Skeletal muscle satellite cell (primary cell): ENCODE results near the gene EXOC2.

Experiments
- H3K27me3 ChIP-seq: 2 replicates; pipeline ENCODE4 v1.7.0; 2013; ENCODE audit warnings: low read length; ENCODE audit not compliant: control insufficient read depth, insufficient read depth
- H3K36me3 ChIP-seq: 2 replicates; pipeline ENCODE4 v1.7.0; 2013; ENCODE audit warnings: mild to moderate bottlenecking, control low read depth, low read length; ENCODE audit not compliant: insufficient read depth
- H3K4me1 ChIP-seq: 2 replicates; pipeline ENCODE4 v1.7.0; 2013; ENCODE audit warnings: low read length; ENCODE audit not compliant: control insufficient read depth, insufficient read depth
- H3K4me2 ChIP-seq: 2 replicates; pipeline ENCODE4 v1.7.0; 2013; ENCODE audit warnings: mild to moderate bottlenecking, low read length
- H3K4me3 ChIP-seq: 2 replicates; pipeline ENCODE4 v1.7.0; 2013; ENCODE audit warnings: low read length
- H3K9ac ChIP-seq: 2 replicates; pipeline ENCODE4 v1.7.0; 2013; ENCODE audit warnings: mild to moderate bottlenecking, low read depth, low read length, moderate library complexity
- H3K9me3 ChIP-seq: replicated peaks from 2 replicates; pipeline ENCODE4 v1.7.0; 2013; ENCODE audit warnings: mild to moderate bottlenecking, control low read depth, low read length

Gene EXOC2

DNA sequence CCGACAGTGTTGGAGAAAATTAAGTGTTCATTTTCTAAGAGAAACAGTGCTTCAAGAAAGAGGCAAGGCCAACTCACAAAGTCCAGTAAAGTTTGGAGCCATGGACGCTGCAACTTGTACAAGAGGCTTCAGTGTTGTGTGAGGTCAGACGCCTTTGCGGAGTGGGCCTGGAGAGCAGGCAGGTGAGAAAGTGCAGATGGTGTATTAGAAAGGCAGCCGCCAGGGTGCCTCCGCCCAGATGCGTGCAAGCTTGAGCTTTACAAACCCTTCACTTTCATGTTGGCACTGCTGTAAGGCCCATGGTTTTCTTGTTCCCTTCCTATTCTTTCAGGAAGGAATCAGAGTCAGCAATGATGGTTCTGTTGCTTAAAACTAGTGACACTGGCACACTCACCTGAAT is 25.4 kb upstream of the EXOC2 start:
- Histone ChIP-seq H3K9me3 (no peaks in the 10 kb centered on the region), H3K9ac (no peak overlapping the region), H3K36me3 (no peaks in the 10 kb centered on the region), H3K4me1 (no peaks in the 10 kb centered on the region), H3K4me3 (no peak overlapping the region), H3K27me3 (peaks cover 11% of the 10 kb centered on the region), H3K4me2 (no peak overlapping the region)

DNA sequence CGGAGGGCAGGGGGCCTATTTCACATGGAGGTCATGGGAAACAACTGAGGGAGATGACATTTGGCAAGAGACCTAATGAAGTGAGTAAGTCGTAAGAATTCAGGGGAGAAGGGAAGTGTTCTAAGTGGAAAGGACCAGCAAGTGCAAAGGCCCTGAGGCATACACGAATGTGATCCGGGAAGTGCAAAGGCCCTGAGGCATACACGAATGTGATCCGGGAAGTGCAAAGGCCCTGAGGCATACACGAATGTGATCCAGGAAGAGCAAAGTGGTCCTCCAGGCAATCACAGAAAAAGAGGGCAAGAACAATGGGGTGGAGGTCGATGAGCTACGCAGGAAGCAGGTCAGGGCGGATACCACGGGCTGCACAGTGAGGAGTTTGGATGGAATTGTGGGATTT is 24.2 kb upstream of the EXOC2 start:
- Histone ChIP-seq H3K4me2 (no peak overlapping the region), H3K4me1 (no peaks in the 10 kb centered on the region), H3K9me3 (no peaks in the 10 kb centered on the region), H3K4me3 (no peak overlapping the region), H3K27me3 (peaks cover 11% of the 10 kb centered on the region), H3K36me3 (no peaks in the 10 kb centered on the region), H3K9ac (no peak overlapping the region)

DNA sequence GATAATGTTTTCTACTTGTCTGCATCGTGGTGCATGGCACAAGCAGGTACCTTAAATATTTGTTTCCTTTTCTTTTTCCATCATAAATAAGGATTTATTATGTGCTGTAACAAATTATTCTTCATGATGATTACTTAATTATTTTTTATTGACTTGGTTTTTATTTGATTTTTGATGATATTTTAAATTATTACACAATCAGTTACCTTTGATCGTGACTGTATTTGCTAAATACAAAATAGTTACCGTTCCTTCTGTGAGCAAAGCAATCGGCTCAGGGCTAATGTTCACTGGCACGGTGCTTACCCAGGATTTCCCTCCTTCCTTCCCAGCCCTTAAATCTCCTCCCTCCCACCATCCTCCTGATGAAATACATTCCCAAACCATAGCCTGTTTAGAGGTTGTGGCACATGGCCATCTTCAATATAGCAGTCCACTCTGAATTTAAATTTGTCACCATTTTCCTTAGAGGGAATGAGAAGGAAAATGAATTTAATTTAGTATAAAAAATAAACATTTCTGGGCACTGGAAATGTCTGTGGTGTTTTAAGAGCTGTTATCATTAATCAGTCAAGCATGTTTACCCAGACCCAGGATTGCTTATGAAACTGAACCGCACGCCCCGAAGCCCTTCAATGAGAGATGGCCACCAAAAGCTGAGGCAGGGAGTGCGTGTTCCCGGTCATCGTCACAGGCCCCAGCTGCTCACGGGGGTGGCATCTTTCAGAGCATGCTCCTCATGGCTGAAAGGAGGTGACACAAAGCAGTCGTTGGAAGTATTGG is 23.0 kb upstream of the EXOC2 start:
- H3K27me3 ChIP-seq: peaks cover 11% of the 10 kb centered on the region
- H3K36me3 ChIP-seq: no peaks in the 10 kb centered on the region
- no peak overlapping the region for H3K4me3 ChIP-seq
- no peak overlapping the region for H3K9ac ChIP-seq
- no peaks in the 10 kb centered on the region for H3K9me3 ChIP-seq
- H3K4me2 ChIP-seq: no peak overlapping the region
- peaks cover 3% of the 10 kb centered on the region for H3K4me1 ChIP-seq

DNA sequence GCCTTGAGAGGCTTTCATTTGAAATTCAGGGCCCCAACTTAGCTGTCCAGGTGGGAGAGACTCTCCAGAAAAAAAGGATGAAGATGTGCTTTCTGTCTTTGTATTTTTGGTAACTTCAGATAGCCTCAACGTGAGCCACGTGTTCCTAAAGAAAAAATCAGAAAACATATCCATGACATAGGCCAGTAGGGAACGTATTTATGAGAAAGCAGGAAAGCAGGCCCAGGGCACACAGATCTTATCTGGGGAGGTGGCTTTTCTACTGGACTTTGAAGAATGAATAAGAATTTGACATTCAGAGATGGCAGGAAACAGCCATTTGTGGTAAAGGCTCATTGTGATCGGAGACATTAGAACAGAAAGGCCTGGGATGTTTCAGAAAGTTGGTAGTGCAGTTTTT is 21.2 kb upstream of the EXOC2 start:
- peaks cover 5% of the 10 kb centered on the region for H3K27me3 ChIP-seq
- H3K36me3 ChIP-seq: no peaks in the 10 kb centered on the region
- peaks cover 7% of the 10 kb centered on the region for H3K4me1 ChIP-seq
- H3K4me2 ChIP-seq: no peak overlapping the region
- no peak overlapping the region for H3K9ac ChIP-seq
- H3K4me3 ChIP-seq: no peak overlapping the region
- H3K9me3 ChIP-seq: no peaks in the 10 kb centered on the region

DNA sequence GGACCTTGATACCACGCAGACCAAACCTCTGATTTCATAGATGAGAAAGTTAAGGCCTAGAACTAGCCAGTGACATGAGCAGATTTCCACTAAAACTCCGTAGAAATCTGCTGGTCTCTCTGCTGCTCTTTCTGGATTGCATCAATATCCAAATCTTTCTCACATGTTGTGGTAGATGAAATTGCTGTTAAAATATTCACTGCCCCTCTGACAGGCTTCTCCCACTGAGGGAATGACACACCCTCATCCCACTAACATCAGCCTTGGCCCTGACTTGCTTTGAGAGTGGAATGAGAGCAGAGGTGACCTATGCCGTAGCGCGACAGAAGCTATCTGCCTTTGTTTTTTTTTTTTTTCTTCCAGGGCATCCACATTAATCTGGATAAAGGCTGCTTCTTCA is 20.4 kb upstream of the EXOC2 start:
- H3K36me3 ChIP-seq: no peaks in the 10 kb centered on the region
- no peaks in the 10 kb centered on the region for H3K9me3 ChIP-seq
- no peak overlapping the region for H3K4me3 ChIP-seq
- no peak overlapping the region for H3K4me2 ChIP-seq
- H3K4me1 ChIP-seq: peaks cover 7% of the 10 kb centered on the region
- H3K9ac ChIP-seq: no peak overlapping the region
- H3K27me3 ChIP-seq: peaks cover 2% of the 10 kb centered on the region

DNA sequence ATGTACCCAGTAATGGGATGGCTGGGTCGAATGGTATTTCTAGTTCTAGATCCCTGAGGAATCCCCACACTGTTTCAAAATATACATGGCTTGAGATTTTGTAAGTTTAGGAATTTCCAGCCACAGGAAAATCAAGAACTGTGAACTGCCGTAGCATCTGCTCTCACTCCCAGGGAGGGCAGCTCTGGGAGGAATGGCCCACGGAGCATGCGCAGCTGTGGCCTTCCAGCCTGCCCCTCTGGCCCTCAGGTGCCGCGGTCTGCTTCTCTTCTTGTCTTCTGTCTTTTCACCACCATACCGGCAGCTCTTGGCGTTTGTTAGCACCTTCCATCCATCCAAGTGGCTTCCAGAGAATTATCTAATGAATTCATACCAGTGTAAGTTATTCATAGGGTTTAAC is 19.9 kb upstream of the EXOC2 start:
- H3K9me3 ChIP-seq: no peaks in the 10 kb centered on the region
- H3K27me3 ChIP-seq: peaks cover under 1% of the 10 kb centered on the region
- no peaks in the 10 kb centered on the region for H3K36me3 ChIP-seq
- H3K4me3 ChIP-seq: no peak overlapping the region
- H3K4me2 ChIP-seq: no peak overlapping the region
- peaks cover 7% of the 10 kb centered on the region for H3K4me1 ChIP-seq
- H3K9ac ChIP-seq: no peak overlapping the region

DNA sequence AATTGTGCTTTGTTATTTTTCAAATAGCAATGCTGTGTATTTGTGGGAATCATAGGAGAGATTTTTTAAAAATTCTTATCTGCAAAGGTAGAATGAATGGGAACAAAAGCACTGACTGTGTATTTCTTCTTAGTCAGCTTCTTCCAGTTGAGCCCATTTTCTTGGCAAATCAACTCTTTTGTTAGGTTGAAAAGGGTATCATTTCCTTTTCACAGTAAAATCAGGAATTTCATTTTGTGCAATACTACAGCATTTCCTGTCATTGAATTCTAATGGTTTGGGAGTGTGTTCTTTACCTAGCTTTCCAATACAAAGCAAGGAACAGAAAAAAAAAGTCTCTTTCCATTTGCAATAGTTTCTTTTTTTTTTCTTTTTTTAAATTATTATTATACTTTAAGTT is 19.0 kb upstream of the EXOC2 start:
- no peak overlapping the region for H3K9ac ChIP-seq
- H3K4me3 ChIP-seq: no peak overlapping the region
- no peaks in the 10 kb centered on the region for H3K36me3 ChIP-seq
- peaks cover 4% of the 10 kb centered on the region for H3K27me3 ChIP-seq
- no peaks in the 10 kb centered on the region for H3K9me3 ChIP-seq
- H3K4me2 ChIP-seq: no peak overlapping the region
- H3K4me1 ChIP-seq: peaks cover 7% of the 10 kb centered on the region

DNA sequence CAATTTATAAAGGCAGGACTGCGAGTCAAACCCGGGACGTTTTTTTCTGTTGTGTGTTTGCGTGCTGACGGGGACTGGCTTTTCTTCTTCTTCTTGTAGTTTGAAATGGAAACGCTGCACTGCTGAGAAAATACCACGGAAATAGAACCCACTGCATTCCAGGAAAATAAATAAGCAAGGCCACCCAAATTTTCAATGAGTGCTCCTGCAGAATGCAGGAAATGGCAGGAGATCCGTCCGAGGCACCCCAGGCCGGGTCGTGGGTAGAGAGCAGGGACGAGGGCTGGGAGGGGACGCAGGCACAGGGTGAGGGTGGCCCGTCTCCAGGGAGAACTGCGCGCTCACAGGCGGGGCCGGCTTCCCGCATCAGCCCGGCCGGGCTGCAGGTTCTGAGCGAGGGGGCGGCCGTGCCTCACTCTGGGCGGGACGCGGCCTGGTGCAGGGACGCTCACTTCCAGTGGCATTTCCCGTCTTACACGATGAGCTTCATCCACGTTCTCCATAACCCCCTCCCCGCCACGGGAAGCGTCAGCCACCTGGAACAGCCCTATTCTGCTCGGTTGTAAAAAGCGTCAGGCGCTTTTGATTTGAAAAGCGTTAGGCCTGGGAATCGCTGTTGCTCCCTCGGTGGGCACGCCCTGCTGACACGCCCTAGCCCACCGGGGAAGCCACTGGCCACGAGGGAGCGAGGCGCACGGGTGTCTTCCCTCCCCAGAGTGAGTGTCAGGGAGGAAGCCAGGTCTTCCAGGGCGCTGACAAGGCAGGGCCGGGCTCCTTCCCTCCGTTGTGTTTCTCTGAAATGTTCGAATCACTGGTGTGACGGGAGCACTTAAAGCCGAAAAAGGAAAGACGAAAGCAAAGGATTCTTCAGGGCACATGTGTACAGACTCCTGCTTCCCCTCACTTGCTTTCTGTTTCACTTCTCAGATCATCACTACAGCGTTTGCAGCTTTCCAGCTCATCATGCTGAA is 17.9 kb upstream of the EXOC2 start:
- Histone ChIP-seq H3K27me3 (peaks cover 4% of the 10 kb centered on the region), H3K4me3 (peak overlapping the region; percentile 72), H3K4me2 (peak overlapping the region; percentile 92), H3K4me1 (peaks cover 7% of the 10 kb centered on the region), H3K9ac (peak overlapping the region; percentile 78), H3K36me3 (no peaks in the 10 kb centered on the region), H3K9me3 (no peaks in the 10 kb centered on the region)

DNA sequence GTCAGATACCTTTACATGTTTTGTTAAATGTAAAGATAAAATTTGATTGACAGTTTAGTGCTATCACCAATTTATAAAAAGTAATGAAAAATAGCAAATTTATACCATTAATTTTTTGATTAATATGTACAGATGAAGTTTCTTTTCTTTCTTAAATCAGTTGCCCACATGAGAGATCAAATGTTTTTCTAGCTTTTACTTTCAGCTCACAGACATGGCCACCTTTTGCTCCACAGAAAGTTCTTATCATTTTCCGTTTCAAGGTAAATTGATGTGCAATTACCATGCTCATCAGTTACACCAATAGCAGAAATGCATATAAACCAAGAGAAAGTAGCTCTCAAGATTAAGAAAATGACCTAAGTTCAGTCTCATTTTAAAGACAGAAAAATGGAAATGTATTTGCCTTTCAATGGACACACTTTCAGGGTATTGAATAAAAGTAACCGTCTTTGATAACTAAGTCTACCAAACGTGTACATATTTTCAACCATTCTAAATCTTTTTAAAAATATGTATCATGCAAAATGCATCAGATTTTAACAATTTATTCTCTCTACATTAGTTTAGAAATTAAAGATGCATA is 16.6 kb upstream of the EXOC2 start:
- Histone ChIP-seq H3K36me3 (no peaks in the 10 kb centered on the region), H3K4me3 (no peak overlapping the region), H3K9me3 (no peaks in the 10 kb centered on the region), H3K4me2 (no peak overlapping the region), H3K9ac (no peak overlapping the region), H3K4me1 (peaks cover 7% of the 10 kb centered on the region), H3K27me3 (peaks cover 4% of the 10 kb centered on the region)

DNA sequence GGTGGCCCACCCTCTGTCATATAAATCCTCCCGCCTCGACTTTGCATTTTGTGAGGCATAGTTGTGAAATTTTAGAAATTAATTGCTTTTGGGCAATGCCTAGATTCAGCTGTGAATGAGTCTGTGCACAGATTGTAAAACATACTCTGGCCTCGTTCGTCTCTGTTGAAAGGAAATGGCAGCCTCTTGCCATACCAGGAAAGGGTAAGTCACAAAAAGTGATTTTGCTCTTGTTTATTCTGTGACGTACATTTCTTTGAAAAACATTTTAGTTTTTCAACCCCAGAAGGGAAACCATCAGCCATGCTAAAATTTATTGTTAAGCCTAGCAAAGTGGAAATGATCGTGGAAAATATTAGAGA is 15.3 kb upstream of the EXOC2 start:
- Histone ChIP-seq H3K36me3 (no peaks in the 10 kb centered on the region), H3K4me2 (no peak overlapping the region), H3K27me3 (peaks cover 4% of the 10 kb centered on the region), H3K9ac (no peak overlapping the region), H3K4me1 (peaks cover 7% of the 10 kb centered on the region), H3K4me3 (no peak overlapping the region), H3K9me3 (no peaks in the 10 kb centered on the region)

DNA sequence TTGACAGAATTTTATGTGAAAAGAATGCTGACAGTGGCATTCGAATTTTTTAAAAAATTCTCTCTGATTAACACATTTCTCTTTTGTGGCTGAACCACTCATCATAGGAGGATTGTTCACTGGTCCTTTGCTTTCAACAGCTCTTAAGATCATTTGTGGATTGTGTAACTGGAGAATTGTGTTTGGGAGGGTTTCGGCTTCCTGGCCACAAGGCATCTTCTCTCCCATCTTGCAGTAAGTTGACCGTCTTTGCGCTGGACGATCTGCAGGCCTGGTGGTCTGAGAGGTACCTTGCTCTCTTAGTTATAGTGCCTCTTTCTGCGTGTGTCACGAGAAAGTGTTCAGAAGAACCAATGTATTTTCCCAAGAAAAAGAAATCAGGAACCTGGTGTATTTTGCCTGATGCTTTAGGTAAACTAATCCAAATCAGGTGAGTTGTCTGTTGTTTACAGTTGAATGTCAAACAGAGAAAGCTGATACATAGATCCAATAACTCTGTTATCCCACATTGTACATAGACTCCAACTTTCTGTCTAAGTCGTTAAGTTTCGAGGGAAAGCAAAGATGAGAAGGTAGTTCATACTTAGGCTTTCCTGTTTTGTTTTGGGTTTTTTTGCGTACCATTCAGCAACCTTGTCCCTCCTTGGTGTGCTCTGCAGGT is 14.8 kb upstream of the EXOC2 start:
- Histone ChIP-seq H3K27me3 (peaks cover 4% of the 10 kb centered on the region), H3K9ac (no peak overlapping the region), H3K4me3 (no peak overlapping the region), H3K9me3 (no peaks in the 10 kb centered on the region), H3K36me3 (no peaks in the 10 kb centered on the region), H3K4me1 (peaks cover 7% of the 10 kb centered on the region), H3K4me2 (no peak overlapping the region)
